T-helper 2 cell (primary cell): ENCODE results near the gene TSGA10IP.

Source experiments
- DNase-seq, 5 experiments: peaks; one replicate each; pipeline versions ENCODE4 v3.0.0 to v3.0.0-alpha.2; 2012 to 2022

The TSGA10IP gene

DNA sequence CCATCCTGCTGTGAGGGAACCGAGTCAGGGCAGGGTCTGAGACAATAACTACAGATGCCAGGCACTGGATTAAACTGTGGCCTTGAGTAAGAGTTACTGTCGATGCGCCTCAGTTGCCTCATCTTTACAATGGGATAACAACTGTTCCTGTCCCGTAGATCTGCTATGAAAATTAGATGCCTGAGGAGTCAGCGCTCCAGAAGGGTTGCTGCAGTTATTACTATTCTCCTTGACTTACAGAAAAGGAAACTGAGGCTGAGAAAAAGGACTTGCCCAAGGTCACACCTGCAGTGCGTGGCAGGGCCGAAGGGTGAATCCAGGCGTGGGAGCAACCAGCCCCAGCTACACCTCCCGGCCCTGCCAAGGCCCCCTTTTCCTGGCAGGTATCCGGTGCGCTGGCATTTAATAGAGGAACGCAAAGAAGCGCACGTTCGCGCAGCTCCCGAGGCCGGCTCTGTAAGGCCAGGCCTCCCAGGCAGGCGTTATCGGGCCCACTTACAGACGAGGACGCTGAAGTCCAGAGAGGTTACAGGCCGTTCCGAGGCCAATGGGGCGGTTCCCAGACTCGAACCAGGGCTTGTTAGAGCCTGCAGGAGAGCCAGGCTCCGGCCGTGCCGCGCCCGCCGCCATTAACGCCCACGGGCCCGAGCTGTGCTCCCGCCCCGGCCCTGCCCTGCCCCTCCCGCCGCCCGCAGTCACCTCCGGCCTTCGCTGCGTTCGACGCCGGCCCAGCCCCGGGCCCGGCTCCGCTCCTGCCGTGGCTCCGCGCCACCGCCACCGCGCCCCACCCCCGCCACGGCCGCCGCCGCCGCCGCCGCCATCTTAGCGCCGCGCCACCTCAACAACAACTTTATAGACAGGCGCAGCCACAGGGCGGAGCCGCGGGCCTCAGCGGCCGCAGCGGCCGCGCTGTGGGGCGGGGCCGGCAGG lies 26.8 kb upstream of the TSGA10IP start, which contains the start of gene C11orf68:
Gene C11orf68 (minus strand): TSS at position 852 of the 930 bp plus-strand sequence. CDS start 31 bp downstream, at position 821.
- DNase-seq: no peak

- DNase-seq: peak; percentile 97 to 100 (median 99)
Observed at GRCh38 chr11:65919141-65919572, 26.1 kb upstream of the TSGA10IP start, which contains the start of gene DRAP1. Gene DRAP1, plus strand, starts transcription at chr11:65919426. Its CDS starts 76 bp downstream, at chr11:65919502.

GRCh38 chr11:65919573-65920371 lies 25.5 kb upstream of the TSGA10IP start:
- peak in 4 of 5 experiments; percentile 38 to 65 (median 57) for DNase-seq

- no peak for DNase-seq
Observed at GRCh38 chr11:65920372-65920802, 24.9 kb upstream of the TSGA10IP start.

DNA sequence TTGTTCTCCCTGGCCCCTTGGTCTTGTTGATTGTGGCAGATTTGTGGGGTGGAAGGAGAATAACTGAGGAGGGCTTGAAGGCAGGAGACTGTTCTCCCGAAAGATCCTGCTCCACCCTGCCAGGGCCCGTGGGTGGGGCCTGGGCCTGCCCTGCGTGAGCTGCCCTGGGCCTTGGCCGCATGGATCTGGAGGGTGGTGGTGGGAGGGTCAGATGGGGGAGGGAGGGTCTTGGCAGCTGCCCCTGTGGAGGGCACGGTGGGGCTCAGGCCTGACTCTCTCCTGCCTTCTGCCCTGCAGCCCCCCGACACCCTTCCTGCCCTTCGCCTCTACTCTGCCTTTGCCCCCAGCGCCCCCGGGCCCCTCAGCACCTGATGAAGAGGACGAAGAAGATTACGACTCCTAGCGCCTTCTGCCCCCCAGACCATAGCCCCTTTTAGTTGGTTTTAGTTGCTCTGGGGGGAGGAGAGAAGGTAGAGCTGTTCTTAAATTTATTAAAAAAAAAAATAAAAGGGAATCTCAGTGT lies 24.2 kb upstream of the TSGA10IP start:
- no peak for DNase-seq

DNA sequence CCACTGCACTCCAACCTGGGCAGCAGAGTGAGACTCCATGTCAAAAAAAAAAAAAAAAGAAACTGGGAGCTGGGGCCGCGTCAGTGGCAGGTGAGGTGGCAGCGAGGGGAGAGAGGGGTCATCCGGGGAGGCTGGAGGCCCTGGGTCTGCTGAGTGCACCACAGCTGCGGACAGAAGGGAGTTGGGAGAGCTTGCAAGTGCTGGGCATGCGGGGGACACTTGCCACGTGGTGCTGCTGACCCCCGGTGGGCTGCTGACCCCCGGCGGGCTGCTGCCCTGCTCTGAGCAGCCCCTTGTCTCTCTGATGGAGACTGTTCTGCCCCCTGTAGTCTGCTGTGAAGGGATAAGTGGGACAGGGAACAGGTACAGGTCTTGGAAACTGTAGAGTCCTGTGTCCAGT lies 23.4 kb upstream of the TSGA10IP start:
- no peak for DNase-seq

GRCh38 chr11:65922565-65922964 lies 22.7 kb upstream of the TSGA10IP start:
- no peak for DNase-seq

DNA sequence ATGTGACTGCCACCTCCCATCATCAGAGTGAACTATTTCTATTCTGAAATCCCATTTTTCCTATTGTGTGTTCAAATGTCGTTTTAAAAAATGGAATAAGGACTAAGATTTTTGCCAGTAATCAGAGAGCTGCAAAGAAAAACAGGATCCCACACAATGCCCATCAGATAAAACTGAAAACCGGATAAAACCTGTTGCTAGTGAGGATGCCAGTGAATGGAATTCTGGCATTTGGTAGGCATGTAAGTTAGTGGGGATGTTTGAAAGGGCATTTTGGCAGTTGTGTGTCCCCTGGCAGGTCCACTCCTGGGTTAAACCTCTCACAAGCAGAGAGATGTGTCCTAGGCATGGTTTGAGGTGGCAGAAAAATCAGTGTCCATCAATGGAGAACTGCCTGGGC lies 19.9 kb upstream of the TSGA10IP start:
- DNase-seq: no peak

DNA sequence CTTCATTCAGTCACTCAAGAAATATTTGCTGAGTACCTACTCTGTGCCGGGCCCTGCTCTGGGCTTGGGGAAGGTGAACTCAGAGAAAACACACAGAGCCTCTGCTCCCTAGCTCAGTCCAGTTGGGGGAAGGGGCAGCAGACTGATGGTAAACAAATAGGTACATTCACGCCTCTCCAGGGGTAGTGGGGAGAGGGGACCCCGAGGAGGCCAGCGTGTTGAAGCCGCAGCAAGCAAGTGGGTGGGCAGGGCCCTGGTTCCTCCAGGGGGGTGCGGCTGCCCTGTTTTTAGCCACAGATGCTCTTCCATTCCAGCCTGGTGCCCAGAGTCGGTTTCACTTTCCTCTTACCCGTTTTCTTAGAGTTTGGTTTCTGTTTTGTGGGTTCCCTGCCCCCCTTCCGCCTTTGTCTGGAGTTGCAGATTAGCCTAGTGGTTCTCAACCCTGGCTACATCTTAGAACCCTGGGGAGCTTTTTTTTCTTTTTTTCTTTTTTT lies 17.3 kb upstream of the TSGA10IP start:
- peak; percentile 22 to 93 (median 61) for DNase-seq

- DNase-seq: no peak
Observed at GRCh38 chr11:65928667-65929066, 16.6 kb upstream of the TSGA10IP start.

GRCh38 chr11:65931773-65932557 lies 13.3 kb upstream of the TSGA10IP start:
- no peak for DNase-seq

- no peak for DNase-seq
Observed at GRCh38 chr11:65932558-65932919, 12.7 kb upstream of the TSGA10IP start.

DNA sequence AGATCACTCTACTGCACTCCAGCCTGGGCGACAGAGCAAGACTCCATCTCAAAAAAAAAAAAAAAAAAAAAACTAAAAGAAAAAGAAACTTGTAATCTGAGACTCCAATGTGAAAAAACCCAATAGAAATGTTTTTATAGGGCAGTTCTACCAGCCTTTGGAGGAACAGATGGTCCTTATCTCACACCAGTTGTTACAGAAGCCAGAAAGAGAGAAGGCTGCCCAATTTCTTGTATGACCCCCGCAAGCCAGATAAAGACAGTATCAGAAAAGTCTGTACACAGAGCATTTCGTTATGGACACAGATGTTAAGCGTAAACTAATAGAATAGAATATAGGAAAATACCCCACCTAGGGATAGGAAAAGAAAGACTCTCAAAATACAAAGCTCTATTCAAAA lies 11.3 kb upstream of the TSGA10IP start:
- DNase-seq: no peak

GRCh38 chr11:65937766-65938165 lies 7.5 kb upstream of the TSGA10IP start:
- no peak for DNase-seq

GRCh38 chr11:65941720-65942310 lies 3.5 kb upstream of the TSGA10IP start:
- DNase-seq: no peak

GRCh38 chr11:65942531-65942930 lies 2.7 kb upstream of the TSGA10IP start:
- no peak for DNase-seq

DNA sequence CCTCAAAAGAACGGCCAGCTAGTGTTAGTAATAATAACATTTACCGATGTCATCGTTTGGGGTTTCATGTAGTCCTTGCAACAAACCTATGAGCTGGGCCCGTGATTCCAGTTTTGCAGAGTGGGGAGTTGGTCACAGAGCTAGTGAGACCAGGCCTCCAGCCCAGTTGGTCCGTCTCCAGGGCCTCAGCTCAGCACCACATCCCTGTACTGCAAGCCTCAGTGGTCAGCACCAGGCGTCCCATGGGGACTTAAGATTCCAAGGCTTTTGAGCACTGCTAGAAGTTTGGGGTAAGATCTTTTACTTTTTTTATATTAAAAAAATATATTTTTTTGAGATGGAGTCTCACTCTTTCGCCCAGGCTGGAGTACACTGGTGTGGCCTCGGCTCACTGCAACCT lies 1.1 kb upstream of the TSGA10IP start:
- no peak for DNase-seq

GRCh38 chr11:65944767-65945166 lies 513 bp upstream of the TSGA10IP start:
- no peak for DNase-seq

DNA sequence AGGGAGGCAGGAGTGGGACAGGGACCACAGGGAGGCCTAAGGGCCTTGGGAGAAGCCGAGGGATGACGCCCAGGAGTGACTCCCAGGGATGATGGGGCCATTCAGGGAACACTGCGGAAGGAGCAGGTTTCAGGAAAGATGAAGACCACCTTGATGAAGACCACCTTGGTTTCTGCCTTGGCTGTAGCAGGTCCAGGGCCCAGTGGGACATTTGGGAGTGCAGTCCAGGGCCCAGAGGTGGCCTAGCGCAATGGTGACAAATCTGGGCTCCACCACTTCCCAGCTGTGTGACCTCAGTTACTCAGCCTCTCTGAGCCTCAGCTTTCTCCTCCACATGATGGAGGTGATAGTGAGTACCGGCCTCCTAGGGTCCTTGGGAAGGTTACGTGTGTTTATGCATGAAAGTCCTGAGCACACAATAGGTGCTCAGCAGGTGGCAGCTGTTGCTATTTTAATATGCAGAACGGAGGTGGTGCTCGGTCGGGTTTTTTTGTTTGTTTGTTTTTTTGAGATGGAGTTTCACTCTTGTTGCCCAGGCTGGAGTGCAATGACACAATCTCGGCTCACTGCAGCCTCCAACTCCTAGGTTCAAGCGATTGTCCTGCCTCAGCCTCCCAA lies 770 bp downstream of the TSGA10IP start:
- DNase-seq: no peak

- DNase-seq: no peak
Observed at GRCh38 chr11:65946655-65947054, 1.4 kb downstream of the TSGA10IP start.

DNA sequence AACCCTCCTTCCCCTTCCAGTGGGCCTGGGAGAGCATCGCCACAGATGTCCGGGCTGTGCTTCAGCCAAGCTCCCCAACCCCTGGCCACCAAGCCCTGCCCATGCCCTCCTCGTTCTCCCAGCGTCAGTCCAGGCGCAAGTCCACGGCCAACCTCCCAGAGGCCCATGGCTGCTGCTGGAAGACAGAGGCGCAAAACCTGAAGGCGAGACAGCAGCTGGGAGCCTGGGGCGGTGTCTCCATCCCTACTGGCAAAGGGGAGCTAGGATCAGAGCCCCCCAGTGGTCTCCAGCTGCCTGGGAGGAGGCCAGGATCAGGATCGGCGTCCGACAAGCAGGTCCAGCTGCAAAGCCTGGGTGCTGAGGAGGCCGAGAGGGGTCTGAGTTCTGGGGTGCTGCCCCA lies 1.9 kb downstream of the TSGA10IP start:
- DNase-seq: no peak
